Neutrophil (primary cell): ENCODE data around the gene MRPS35.

Experiments
- H3K27ac ChIP-seq: fragments of 200-600 bp; sonication (generic); 2 replicates; pipeline ENCODE4 v1.5.1; 2016; ENCODE audit warnings: mild to moderate bottlenecking, moderate library complexity
- H3K27me3 ChIP-seq: fragments of 200-600 bp; sonication (generic); 2 replicates; pipeline ENCODE4 v1.6.0; 2016; ENCODE audit warnings: mild to moderate bottlenecking
- H3K36me3 ChIP-seq: fragments of 200-600 bp; sonication (generic); 2 replicates; pipeline ENCODE4 v1.5.1; 2017
- H3K4me1 ChIP-seq, 2 experiments: fragments of 200-600 bp in 1 of 2; sonication (generic) in 1 of 2; 1 replicate in 1 of 2; 2 replicates in 1 of 2; pipeline versions ENCODE4 v1.5.1 to v1.6.1; 2013 to 2016; ENCODE audit warnings: low read depth in 1 of 2, low read length in 1 of 2, mild to moderate bottlenecking in 1 of 2, moderate library complexity in 1 of 2; ENCODE audit not compliant: control insufficient read depth in 1 of 2, insufficient read depth in 1 of 2
- H3K4me3 ChIP-seq, 2 experiments: fragments of 200-600 bp in 1 of 2; sonication (generic) in 1 of 2; 1 replicate in 1 of 2; 2 replicates in 1 of 2; pipeline ENCODE4 v1.5.1; 2013 to 2016; ENCODE audit warnings: low read depth in 1 of 2, low read length in 1 of 2, mild to moderate bottlenecking in 1 of 2, moderate library complexity in 1 of 2
- H3K9me3 ChIP-seq: fragments of 200-600 bp; sonication (generic); 2 replicates; pipeline ENCODE4 v1.5.1; 2016
- TF ChIP-seq, protein P1 (sequence below): fragments of 200-600 bp; sonication (generic); IDR thresholded peaks from 2 replicates; pipeline ENCODE4 v1.5.1; 2016; ENCODE audit warnings: antibody characterized with exemption

MRPS35 gene

GRCh38 chr12:27686147-27686546, 24.5 kb upstream of the MRPS35 start:
- no peaks in the 10 kb centered on the region for H3K36me3 ChIP-seq
- no peak overlapping the region for H3K4me3 ChIP-seq
- TF ChIP-seq, protein P1, sequence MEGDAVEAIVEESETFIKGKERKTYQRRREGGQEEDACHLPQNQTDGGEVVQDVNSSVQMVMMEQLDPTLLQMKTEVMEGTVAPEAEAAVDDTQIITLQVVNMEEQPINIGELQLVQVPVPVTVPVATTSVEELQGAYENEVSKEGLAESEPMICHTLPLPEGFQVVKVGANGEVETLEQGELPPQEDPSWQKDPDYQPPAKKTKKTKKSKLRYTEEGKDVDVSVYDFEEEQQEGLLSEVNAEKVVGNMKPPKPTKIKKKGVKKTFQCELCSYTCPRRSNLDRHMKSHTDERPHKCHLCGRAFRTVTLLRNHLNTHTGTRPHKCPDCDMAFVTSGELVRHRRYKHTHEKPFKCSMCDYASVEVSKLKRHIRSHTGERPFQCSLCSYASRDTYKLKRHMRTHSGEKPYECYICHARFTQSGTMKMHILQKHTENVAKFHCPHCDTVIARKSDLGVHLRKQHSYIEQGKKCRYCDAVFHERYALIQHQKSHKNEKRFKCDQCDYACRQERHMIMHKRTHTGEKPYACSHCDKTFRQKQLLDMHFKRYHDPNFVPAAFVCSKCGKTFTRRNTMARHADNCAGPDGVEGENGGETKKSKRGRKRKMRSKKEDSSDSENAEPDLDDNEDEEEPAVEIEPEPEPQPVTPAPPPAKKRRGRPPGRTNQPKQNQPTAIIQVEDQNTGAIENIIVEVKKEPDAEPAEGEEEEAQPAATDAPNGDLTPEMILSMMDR: no peak
- H3K27ac ChIP-seq: no peak overlapping the region
- H3K9me3 ChIP-seq: no peaks in the 10 kb centered on the region
- no peaks in the 10 kb centered on the region for H3K27me3 ChIP-seq
- H3K4me1 ChIP-seq: peaks cover 2 to 9% of the 10 kb centered on the region in 2 experiments

- Histone ChIP-seq H3K9me3 (no peaks in the 10 kb centered on the region), H3K27me3 (no peaks in the 10 kb centered on the region), H3K4me3 (no peak overlapping the region), H3K27ac (no peak overlapping the region), H3K4me1 (peaks cover 2 to 9% of the 10 kb centered on the region in 2 experiments), H3K36me3 (no peaks in the 10 kb centered on the region)
- TF ChIP-seq, protein P1: no peak
Measured at GRCh38 chr12:27688671-27689070, 22.0 kb upstream of the MRPS35 start.

DNA sequence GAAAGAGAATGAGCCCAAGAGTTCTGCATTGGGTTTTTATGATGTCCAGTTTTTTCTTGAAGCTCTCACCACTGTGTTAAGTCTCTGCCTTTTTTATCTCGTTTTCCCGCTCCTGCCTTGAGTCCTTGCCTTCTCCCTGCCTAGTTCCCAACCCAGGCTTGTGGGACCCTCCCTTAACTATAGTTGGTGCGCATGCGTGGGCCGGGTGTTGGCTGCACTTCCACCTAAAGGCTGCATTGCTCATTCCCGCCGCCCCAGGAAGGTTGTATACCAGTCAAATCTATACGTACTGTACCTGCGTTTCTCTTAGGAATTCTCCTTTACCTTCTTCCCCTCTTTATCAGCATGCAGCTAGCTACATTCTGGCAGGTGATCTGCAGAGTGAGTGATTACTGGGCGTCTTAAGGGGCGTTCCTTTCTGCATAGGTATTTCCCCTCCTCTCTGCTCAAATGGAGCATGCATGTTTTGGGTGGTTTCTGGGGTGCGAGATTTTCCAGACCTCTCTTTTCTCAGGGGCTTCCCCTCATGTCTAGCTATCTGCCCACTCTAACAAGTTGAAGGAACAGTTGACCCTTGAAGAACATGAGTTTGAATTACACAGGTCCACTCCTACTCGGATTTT, 21.0 kb upstream of the MRPS35 start:
- no peak overlapping the region for H3K4me3 ChIP-seq
- H3K9me3 ChIP-seq: no peaks in the 10 kb centered on the region
- no peaks in the 10 kb centered on the region for H3K27me3 ChIP-seq
- H3K4me1 ChIP-seq: peaks cover 2 to 8% of the 10 kb centered on the region in 2 experiments
- TF ChIP-seq, protein P1: no peak
- H3K27ac ChIP-seq: no peak overlapping the region
- no peaks in the 10 kb centered on the region for H3K36me3 ChIP-seq

DNA sequence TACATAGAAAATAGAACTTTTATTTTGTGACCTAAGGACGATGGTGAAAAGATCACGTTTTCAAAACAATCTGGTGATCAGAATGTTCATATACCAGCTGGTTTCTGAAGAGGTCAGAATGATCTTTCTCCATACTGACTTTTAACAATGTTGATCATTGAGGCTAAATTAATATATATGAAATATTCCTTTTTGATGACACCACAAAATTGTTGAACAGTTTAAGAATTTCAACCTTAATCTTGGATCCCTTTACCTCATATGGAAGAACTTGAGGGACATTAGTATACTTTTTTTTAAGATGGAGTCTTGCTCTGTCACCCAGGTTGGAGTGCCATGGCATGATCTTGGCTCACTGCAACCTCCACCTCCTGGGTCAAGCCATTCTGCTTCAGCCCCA, 17.2 kb upstream of the MRPS35 start:
- TF ChIP-seq, protein P1: no peak
- Histone ChIP-seq H3K4me1 (no peaks in the 10 kb centered on the region), H3K9me3 (no peaks in the 10 kb centered on the region), H3K4me3 (no peak overlapping the region), H3K36me3 (no peaks in the 10 kb centered on the region), H3K27me3 (no peaks in the 10 kb centered on the region), H3K27ac (no peak overlapping the region)

- Histone ChIP-seq H3K27me3 (no peaks in the 10 kb centered on the region), H3K36me3 (no peaks in the 10 kb centered on the region), H3K27ac (no peak overlapping the region), H3K4me3 (no peak overlapping the region), H3K9me3 (no peaks in the 10 kb centered on the region), H3K4me1 (no peaks in the 10 kb centered on the region)
- TF ChIP-seq, protein P1: no peak
Measured at GRCh38 chr12:27695556-27696292, 14.9 kb upstream of the MRPS35 start.
